Neural crest cell (in vitro differentiated cells): ENCODE data around the gene DERL3. TPM values are rescaled to one million over a fixed set of nuclear protein-coding genes. Genes with fewer than 3 reads are reported as not detected.

Experiments used
- DNase-seq: peaks from one replicate; pipeline ENCODE4 v3.0.0; 2021; ENCODE audit warnings: low read depth, mixed read lengths, low spot score
- H3K27ac Mint-ChIP-seq: one replicate; pipeline ENCODE4 v1.8.0; 2021; ENCODE audit warnings: mild to moderate bottlenecking, mixed read lengths; ENCODE audit not compliant: unreplicated experiment
- H3K27me3 Mint-ChIP-seq: 2 replicates; pipeline ENCODE4 v1.8.0; 2021; ENCODE audit warnings: low read depth, mild to moderate bottlenecking, mixed read lengths
- H3K36me3 Mint-ChIP-seq: 2 replicates; pipeline ENCODE4 v1.8.0; 2021; ENCODE audit warnings: low read depth, mild to moderate bottlenecking, mixed read lengths
- H3K4me1 Mint-ChIP-seq: 2 replicates; pipeline ENCODE4 v1.8.0; 2021; ENCODE audit warnings: mixed read lengths
- H3K4me3 Mint-ChIP-seq: one replicate; pipeline ENCODE4 v1.8.0; 2021; ENCODE audit warnings: mild to moderate bottlenecking, mixed read lengths
- H3K9me3 Mint-ChIP-seq: 2 replicates; pipeline ENCODE4 v1.8.0; 2021; ENCODE audit warnings: mixed read lengths
- total RNA-seq: library from RNA; stranded (reverse); gene quantifications from 2 replicates; pipeline ENCODE4 v1.2.1, GENCODE V29; 2021
- TF ChIP-seq, protein P1 (sequence below): fragments of 200-600 bp; sonication (generic); conservative IDR thresholded peaks from 2 replicates; pipeline ENCODE4 v1.5.0; 2021; ENCODE audit warnings: antibody characterized with exemption, mild to moderate bottlenecking

Gene DERL3
- total RNA-seq, 1 donor from 2014 or later: 5.7 TPM

DNA sequence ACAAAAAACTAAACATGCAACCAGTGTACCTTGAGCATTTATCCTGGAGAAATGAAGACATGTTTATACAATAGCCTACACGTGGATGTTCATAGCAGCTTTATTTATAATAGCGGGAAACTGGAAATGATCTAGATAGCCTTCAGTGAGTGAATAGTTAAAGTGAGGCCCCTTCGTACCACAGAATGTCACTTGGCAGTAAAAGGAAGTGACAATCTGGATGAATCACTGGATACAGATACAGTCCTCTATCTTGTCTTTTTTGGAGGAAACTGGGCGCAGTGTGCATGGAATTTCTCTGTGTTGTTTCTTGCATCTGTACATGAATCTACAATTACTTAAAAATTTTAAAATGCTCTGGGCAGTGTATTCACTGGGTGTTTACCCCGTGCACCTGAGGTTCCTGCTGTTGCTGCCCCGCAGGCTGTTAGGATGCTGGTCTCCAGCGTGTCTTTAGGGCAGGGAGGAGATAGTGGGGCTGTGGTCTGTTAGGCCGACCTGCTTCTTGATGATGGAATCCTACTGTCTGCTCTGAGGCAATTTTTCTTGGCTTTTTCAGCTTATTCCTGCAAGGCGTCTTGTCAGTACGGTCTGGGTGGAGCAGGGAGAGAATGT, 23.2 kb downstream of the DERL3 start:
- peaks cover 37% of the 10 kb centered on the region for H3K36me3 Mint-ChIP-seq
- no peak overlapping the region for H3K27ac Mint-ChIP-seq
- TF ChIP-seq, protein P1, sequence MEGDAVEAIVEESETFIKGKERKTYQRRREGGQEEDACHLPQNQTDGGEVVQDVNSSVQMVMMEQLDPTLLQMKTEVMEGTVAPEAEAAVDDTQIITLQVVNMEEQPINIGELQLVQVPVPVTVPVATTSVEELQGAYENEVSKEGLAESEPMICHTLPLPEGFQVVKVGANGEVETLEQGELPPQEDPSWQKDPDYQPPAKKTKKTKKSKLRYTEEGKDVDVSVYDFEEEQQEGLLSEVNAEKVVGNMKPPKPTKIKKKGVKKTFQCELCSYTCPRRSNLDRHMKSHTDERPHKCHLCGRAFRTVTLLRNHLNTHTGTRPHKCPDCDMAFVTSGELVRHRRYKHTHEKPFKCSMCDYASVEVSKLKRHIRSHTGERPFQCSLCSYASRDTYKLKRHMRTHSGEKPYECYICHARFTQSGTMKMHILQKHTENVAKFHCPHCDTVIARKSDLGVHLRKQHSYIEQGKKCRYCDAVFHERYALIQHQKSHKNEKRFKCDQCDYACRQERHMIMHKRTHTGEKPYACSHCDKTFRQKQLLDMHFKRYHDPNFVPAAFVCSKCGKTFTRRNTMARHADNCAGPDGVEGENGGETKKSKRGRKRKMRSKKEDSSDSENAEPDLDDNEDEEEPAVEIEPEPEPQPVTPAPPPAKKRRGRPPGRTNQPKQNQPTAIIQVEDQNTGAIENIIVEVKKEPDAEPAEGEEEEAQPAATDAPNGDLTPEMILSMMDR: no peak
- no peak for DNase-seq
- no peaks in the 10 kb centered on the region for H3K4me1 Mint-ChIP-seq
- H3K4me3 Mint-ChIP-seq: no peak overlapping the region
- H3K9me3 Mint-ChIP-seq: no peaks in the 10 kb centered on the region
- H3K27me3 Mint-ChIP-seq: no peaks in the 10 kb centered on the region

DNA sequence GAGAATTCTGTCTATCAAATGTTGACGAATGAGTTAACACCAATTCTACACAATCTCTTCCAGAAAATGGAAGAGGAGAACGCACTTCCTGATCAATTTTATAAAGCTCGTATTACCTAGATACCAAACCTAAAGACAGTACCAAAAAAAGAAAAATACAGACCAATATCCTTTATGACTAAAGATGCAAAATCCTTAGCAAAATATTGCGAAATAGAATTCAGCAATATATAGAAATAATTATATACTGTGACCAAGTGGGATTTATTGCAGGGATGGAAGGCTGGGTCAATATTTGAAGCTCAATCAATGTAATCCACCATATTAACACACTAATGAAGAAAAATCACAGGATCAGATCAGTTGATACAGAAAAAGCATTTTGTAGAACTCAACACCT, 26.4 kb downstream of the DERL3 start:
- H3K4me1 Mint-ChIP-seq: no peaks in the 10 kb centered on the region

DNA sequence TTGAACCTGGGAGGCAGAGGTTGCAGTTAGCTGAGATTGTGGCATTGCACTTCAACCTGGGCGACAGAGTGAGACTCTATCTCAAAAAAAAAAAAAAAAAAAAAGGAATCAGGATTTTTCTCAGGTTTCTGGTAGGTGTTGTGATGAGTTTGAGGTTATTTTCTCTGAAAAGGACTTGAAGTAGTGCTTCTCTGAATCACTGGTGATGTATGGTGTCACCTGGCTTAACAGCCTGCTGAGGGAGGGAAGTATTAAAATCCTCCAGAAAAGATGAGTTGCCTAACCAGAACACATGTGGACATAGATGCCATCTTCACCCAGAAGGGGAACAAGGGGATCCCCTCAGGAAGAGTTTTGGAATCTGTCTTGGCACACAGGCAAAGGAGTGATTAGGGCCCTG, 32.0 kb downstream of the DERL3 start:
- Mint-ChIP-seq H3K9me3 (no peaks in the 10 kb centered on the region), H3K36me3 (peaks cover 18% of the 10 kb centered on the region), H3K27me3 (no peaks in the 10 kb centered on the region), H3K27ac (no peak overlapping the region), H3K4me1 (no peaks in the 10 kb centered on the region), H3K4me3 (no peak overlapping the region)
- TF ChIP-seq, protein P1: no peak
- no peak for DNase-seq

More for the DNA sequence above, 26.4 kb downstream of the DERL3 start:
- no peaks in the 10 kb centered on the region for H3K27me3 Mint-ChIP-seq
- no peaks in the 10 kb centered on the region for H3K9me3 Mint-ChIP-seq
- H3K27ac Mint-ChIP-seq: no peak overlapping the region
- TF ChIP-seq, protein P1: no peak
- no peak overlapping the region for H3K4me3 Mint-ChIP-seq
- H3K36me3 Mint-ChIP-seq: peaks cover 28% of the 10 kb centered on the region
- no peak for DNase-seq

DNA sequence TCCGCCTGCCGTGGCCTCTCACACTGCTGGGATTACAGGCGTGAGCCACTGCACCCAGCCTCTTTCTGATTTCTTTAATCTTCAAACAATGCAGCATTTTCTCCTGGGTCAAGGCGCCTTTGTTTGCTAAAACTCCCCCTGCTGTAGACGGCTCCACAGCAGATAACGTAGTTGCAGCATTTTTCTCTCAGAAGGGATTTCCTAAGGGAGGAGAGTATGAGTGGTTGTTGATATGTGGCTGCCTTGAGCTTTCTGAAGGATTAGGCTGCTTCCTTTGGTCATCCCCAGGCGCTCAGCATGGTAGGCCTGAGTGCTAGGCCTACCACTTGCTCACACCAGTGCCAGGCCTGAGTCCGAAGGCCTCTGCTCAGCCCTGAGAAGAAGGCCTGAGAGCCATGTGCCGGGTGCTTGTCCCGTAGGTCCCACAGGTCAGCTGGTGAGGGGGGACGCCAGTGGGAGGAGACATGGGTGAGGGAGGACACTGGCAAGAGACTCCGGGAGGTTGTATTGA, 34.0 kb downstream of the DERL3 start:
- no peak overlapping the region for H3K27ac Mint-ChIP-seq
- H3K36me3 Mint-ChIP-seq: peaks cover 21% of the 10 kb centered on the region
- TF ChIP-seq, protein P1: no peak
- H3K4me3 Mint-ChIP-seq: no peak overlapping the region
- no peaks in the 10 kb centered on the region for H3K27me3 Mint-ChIP-seq
- no peaks in the 10 kb centered on the region for H3K9me3 Mint-ChIP-seq
- no peak for DNase-seq
- H3K4me1 Mint-ChIP-seq: no peaks in the 10 kb centered on the region

DNA sequence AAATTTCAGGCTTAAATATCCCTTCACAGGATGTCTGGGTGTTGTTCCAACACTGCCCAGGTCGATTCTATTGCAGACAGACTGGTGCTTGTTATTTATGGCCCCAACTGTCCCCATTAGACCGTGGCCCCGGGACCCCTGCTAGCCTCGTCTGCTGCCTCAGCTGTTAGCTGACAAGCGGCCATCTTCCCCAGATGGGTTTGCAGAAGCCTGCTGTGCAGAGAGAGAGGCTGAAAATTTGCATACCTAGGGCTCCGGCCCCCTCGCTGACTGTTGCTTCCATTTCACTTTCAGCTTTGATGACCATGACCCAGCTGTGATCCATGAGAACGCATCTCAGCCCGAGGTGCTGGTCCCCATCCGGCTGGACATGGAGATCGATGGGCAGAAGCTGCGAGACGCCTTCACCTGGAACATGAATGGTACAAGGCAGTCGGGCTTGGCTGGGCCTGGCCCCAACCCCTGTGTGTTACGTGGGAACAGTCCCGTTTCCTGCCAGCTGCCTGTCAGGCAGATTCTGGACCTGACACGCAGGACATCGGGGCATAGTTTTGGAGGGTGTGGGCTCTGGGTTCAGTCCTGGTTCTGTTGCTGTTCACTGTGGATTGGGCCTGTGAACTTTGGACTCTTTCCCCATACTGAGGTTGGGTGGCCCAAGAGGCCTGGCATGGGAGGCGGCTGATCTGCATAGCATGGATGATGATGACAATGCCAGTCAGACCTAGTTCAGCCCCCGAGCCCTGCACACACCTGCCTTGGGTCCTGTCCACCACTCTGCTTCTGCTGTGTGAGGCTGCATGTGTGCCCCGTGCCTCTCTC, 35.6 kb downstream of the DERL3 start:
- TF ChIP-seq, protein P1: no peak
- H3K27me3 Mint-ChIP-seq: no peaks in the 10 kb centered on the region
- H3K9me3 Mint-ChIP-seq: no peaks in the 10 kb centered on the region
- H3K36me3 Mint-ChIP-seq: peaks cover 21% of the 10 kb centered on the region
- no peak overlapping the region for H3K27ac Mint-ChIP-seq
- no peak for DNase-seq
- no peak overlapping the region for H3K4me3 Mint-ChIP-seq
- no peaks in the 10 kb centered on the region for H3K4me1 Mint-ChIP-seq
